HG03558 (cell line): ENCODE measurements around the gene MAN2B2.
"Not testable (repeated sequence)": the region's sequence is repeated elsewhere in the genome, so short reads cannot be mapped to it uniquely, and the experiment has no call there.

Experiments
- ATAC-seq: cut with Tn5 transposase; IDR thresholded peaks from one replicate; pipeline ENCODE4 v1.9.1; 2021; ENCODE audit warnings: moderate number of reproducible peaks; ENCODE audit not compliant: unreplicated experiment; ENCODE audit errors: extremely low read depth

Gene MAN2B2

GRCh38 chr4:6633091-6633906 is 58.3 kb downstream of the MAN2B2 start:
- ATAC-seq: no peak

DNA sequence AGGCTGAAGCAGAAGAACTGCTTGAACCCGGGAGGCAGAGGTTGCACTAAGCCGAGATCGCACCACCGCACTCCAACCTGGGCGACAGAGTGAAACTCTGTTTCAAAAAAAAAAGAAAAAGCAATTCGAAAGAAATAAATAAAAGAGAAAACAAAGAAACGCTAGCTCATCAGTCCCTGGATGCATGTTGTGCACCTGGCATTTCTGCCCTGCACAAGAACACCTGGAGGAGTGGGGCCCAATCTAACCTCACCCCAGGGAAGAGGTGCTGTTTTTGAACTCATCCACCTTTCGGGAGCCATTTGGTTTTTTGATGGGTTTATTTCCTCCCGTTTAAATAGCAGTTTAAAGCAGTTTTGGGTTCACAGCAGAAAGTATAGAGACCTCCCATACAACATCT is 59.8 kb downstream of the MAN2B2 start:
- no peak for ATAC-seq

DNA sequence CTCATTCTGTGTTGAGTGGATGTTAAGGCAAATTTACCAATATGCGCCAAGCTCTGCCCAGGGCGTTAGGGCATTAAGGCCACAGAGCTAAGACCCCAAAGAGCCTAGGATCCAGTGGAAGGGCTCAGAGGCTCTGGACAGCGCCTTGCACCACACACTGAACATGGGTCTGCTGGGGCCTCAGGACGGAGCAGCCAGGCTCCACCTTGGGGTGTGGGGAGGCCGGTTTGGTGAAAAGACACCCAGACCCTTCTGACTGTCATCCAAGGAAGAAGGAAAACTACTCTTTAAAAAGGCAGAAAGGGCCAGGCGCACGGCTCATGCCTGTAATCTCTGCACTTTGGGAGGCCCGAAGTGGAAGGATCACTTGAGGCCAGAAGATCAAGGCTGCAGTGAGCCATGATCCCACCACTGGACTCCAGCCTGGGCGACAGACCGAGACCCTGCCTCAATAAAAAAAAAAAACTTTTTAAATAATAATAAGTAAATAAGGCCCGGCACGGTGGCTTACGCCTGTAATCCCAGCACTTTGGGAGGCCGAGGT is 64.2 kb downstream of the MAN2B2 start:
- no peak for ATAC-seq

DNA sequence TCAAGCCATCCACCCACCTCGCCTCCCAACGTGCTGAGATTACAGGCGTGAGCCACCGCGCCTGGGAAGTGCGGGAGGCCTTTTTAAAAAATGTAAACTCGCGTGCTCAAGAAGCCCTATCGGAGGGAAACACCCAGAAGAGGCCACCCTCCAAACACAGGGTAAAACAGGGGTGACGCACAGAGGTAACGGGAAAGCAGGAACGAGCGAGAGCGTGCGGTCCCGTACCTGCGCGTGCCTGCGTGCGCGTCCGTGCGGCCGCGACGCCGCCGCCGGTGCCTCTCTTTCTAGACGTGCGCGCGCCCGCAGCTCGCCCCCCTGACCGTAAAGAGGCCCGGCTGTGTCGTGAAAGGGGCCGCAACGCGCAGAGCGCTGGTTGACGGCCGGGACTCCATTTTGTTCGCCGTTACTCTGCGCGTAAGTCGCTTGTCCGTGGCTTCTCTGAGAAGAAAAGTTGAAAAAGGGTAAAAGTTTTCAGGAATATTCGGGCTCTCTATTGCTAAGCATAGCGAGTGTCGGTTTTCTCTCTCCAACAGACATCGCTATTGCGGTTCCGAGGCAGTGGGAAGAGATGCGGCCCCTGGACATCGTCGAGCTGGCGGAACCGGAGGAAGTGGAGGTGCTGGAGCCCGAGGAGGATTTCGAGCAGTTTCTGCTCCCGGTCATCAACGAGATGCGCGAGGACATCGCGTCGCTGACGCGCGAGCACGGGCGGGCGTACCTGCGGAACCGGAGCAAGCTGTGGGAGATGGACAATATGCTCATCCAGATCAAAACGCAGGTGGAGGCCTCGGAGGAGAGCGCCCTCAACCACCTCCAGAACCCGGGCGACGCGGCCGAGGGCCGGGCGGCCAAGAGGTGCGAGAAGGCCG is 65.5 kb downstream of the MAN2B2 start, which contains the start of gene MRFAP1:
Gene MRFAP1, plus strand, starts transcription at position 394 of the 872 bp plus-strand sequence. Its CDS starts 178 bp downstream, at position 572.
- peak; percentile 66 for ATAC-seq

- ATAC-seq: peak; percentile 11
Observed at GRCh38 chr4:6641164-6641970, 66.4 kb downstream of the MAN2B2 start.

DNA sequence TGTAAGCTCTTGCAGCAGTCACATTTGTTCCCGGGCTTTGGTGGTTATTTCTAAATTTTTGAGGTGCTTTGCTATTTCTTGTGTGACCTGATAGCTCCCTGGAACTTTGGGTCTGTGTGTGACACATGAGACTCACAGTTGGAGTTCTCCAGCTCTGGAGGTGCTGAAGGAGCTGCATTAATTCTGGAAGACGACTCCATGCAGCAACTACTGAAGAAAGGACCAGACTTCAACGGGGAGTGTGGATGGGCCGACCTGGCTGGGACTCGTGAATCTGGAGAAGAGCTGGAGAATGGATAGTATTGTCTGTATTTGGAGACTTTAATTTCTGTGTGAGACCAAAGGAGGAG is 67.0 kb downstream of the MAN2B2 start:
- ATAC-seq: no peak

DNA sequence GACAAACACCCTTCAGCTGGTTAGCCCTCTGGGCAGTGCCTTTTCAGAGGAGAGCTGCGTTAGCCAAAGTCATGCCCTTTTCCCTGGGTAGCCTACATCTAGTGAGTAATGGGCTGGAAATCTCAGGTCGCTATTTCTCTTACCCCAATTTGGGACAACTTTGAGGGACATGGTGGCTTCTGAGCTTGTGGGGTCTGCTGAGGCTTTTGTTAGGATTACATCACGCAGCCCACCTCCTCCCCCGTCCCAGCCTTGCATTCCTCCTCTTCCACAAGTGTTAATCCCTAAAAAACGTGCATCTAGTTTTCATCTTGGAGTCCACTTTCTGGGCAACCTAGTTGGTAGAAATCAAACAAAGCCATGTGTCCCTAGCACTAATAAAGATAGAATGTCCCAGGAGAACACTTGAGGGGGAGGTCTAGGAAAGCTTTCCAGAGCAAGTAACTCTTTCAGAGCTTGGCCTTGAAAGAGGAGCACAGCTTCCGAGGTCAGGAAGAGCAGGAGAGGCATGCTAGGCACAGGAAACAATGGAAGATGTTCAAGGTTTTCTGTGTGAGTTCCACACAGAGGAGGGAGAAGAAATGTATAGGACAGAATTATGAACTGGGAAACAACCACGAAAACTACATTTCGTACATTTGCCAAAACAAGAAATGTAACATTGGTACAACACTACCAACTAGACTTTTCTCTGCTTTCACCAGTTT is 68.3 kb downstream of the MAN2B2 start:
- no peak for ATAC-seq

GRCh38 chr4:6644792-6645530 is 70.0 kb downstream of the MAN2B2 start:
- ATAC-seq: no peak

GRCh38 chr4:6647169-6647568 is 72.2 kb downstream of the MAN2B2 start:
- no peak for ATAC-seq

- ATAC-seq: no peak
Observed at GRCh38 chr4:6647582-6648230, 72.7 kb downstream of the MAN2B2 start.

GRCh38 chr4:6649216-6649615 is 74.2 kb downstream of the MAN2B2 start:
- no peak for ATAC-seq

DNA sequence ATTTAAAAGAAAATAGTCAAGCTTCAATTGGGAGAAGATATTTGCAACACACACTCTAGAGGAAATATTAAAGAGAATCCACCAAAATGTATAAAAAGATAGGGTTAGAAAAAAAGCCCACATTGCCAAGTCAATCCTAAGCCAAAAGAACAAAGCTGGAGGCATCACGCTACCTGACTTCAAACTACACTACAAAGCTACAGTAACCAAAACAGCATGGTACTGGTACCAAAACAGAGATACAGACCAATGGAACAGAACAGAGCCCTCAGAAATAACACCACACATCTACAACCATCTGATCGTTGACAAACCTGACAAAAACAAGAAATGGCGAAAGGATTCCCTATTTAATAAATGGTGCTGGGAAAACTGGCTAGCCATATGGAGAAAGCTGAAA is 79.2 kb downstream of the MAN2B2 start:
- not testable (repeated sequence) for ATAC-seq

GRCh38 chr4:6655291-6655690 is 80.3 kb downstream of the MAN2B2 start:
- ATAC-seq: not testable (repeated sequence)

GRCh38 chr4:6655924-6656323 is 80.9 kb downstream of the MAN2B2 start:
- no peak for ATAC-seq

DNA sequence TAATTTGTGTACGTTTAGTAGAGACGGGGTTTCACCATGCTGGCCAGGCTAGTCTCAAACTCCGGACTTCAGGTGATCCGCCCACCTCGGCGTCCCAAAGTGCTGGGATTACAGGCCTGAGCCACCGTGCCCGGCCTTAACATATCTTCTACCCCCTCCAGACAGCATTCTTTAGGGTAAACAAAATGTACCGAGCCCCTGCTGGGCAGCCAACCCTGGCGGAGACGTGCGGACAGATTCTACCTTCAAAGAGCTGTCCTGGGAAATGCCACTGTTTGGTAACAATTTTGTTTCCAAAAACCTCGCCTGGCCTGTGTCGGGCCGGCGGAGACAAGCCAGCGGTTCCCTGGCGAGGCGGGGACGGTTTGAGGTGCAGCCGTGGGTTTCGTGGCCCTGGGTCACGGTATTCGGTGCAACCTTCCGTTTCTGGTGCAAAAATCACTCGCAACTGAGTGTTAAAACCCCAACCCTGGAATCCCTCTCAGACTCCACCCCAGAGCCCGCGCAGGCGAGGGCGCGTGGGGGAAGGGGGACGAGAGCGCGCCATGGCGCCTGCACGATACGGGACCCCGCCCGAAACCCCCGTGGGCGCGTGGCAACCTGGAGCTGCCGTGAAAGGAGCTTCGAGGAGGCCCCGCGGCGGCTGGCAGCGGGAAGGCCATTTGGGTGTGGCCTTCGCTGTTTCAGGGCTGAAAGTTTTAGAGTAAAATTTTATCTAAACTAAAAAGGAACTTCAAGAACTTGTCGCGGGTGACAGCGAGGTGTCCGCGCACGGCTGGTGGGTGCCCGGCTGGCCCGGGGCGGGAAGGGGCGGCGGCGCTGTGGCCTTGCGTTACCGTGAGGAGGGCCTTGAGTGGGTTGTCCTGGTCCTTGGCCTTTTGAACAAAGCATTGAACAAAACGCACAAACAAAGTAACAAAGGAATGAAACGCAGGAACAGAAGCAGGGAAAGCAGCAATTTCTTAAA is 82.5 kb downstream of the MAN2B2 start:
- no peak for ATAC-seq

- no peak for ATAC-seq
Observed at GRCh38 chr4:6658209-6658595, 83.2 kb downstream of the MAN2B2 start.

- no peak for ATAC-seq
Observed at GRCh38 chr4:6658597-6659075, 83.6 kb downstream of the MAN2B2 start.
